RWPE1 (cell line): ENCODE results near the gene NPTX1.
A peak's percentile ranks its signal among the peaks of the same experiment; 100 is the strongest.

ENCODE experiments used
- CTCF ChIA-PET: fragments of 350-600 bp; sonication (Branson Sonifier 250); formaldehyde crosslinking; extraction: SDS; loops from one replicate; lab custom pipeline; 2021; lab: Yijun Ruan, JAX
- POLR2A ChIA-PET: fragments of 400-600 bp; formaldehyde crosslinking; extraction: SDS; loops from one replicate; lab custom pipeline; 2020; ENCODE audit warnings: antibody characterized with exemption; ENCODE audit not compliant: low non-redundant PET; lab: Yijun Ruan, JAX
- DNase-seq: peaks from one replicate; pipeline ENCODE4 v3.0.0; 2012; ENCODE audit warnings: low spot score
- H3K27ac ChIP-seq: fragments of 450-650 bp; 2 replicates; pipeline ENCODE4 v1.5.1; 2017
- TF ChIP-seq, protein P1 (sequence below): fragments of 450-650 bp; conservative IDR thresholded peaks from 2 replicates; pipeline ENCODE4 v1.5.1; 2017; ENCODE audit warnings: low read depth, mild to moderate bottlenecking

Gene NPTX1

DNA sequence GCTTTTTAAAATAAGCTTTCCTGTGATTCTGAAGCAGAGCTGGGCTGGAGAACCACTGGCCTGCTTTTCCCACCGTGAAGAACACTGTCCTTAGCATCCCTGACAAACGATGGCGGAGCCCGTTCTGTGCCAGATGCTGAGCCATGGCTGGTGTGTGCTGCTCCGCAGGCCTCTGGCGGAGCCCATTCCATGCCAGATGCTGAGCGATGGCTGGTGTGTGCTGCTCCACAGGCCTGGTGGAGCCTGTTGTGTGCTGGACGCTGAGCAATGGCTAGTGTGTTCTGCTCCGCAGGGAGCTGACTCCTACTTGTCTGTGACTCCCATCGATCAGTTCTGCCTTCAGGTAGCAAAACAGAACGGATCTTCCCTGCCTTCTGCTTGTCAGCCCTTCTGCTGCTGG lies 57.2 kb downstream of the NPTX1 start:
- POLR2A ChIA-PET: no interaction called here
- H3K27ac ChIP-seq: peak overlapping the region; percentile 18
- TF ChIP-seq, protein P1, sequence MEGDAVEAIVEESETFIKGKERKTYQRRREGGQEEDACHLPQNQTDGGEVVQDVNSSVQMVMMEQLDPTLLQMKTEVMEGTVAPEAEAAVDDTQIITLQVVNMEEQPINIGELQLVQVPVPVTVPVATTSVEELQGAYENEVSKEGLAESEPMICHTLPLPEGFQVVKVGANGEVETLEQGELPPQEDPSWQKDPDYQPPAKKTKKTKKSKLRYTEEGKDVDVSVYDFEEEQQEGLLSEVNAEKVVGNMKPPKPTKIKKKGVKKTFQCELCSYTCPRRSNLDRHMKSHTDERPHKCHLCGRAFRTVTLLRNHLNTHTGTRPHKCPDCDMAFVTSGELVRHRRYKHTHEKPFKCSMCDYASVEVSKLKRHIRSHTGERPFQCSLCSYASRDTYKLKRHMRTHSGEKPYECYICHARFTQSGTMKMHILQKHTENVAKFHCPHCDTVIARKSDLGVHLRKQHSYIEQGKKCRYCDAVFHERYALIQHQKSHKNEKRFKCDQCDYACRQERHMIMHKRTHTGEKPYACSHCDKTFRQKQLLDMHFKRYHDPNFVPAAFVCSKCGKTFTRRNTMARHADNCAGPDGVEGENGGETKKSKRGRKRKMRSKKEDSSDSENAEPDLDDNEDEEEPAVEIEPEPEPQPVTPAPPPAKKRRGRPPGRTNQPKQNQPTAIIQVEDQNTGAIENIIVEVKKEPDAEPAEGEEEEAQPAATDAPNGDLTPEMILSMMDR: no peak
- no peak for DNase-seq
- CTCF ChIA-PET: no interaction called here

DNA sequence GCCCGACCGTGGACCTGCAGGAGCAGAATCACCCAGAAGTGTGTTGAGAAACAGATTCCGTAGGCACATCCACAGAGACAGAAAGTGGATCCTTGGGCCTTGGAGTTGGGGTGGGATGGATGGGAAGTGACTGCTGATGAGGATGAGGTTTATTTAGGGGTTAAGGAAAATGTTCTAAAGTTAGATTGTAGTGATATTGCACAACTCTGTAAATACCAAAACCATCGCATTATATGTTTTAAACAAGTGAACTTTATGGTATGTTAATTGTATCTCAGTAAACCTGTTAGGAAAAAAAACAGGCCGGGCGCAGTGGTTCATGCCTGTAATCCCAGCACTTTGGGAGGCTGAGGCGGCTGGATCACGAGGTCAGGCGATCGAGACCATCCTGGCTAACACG lies 57.8 kb downstream of the NPTX1 start:
- H3K27ac ChIP-seq: no peak overlapping the region
- ChIA-PET CTCF (interaction anchor here (0.5 kb wide), 1 partner anchor 33 kb away, joined by 3 read pairs; no protein-coding TSS in a partner anchor), POLR2A (no interaction called here)
- TF ChIP-seq, protein P1: no peak
- DNase-seq: no peak
